GM03348 (cell line): ENCODE results near the gene TBC1D9B.

ENCODE experiments used
- DNase-seq: peaks from one replicate; pipeline ENCODE4 v3.0.0; 2012; ENCODE audit warnings: low spot score

The TBC1D9B gene

DNA sequence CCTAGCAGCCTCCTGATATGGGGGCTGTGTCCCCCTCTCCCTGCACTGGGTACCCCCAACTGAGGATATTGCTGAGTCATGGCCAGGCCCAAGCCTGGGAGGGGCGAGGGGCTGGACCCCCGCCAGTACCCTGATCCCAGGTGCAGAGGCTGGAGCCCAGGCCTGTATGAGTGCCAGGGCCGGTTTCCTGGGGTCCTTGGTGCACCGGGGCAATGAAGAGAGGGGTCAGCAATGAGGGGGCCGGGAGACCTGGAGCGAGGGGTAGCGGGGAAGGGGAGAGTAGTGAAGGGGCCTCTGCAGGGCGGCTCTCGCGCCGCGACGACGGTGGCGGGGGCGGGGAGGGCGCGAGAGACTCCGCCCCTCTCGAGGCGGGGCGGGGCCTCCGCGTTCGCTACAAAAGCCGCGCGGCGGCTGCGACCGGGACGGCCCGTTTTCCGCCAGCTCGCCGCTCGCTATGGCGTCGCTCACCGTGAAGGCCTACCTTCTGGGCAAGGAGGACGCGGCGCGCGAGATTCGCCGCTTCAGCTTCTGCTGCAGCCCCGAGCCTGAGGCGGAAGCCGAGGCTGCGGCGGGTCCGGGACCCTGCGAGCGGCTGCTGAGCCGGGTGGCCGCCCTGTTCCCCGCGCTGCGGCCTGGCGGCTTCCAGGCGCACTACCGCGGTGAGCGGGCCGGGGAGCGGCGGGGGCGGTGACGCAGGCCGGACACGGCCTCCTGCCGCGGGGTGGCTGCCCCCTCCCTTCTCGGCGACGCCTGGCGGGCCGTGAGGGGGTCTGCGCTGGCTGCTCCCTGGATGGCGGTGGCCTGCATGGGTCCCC is 87.0 kb downstream of the TBC1D9B start, which contains the start of gene SQSTM1:
TSS of gene SQSTM1 (plus strand) at position 423 of the 815 bp plus-strand sequence. CDS start at position 455, 32 bp downstream.
- peak; percentile 95 for DNase-seq

DNA sequence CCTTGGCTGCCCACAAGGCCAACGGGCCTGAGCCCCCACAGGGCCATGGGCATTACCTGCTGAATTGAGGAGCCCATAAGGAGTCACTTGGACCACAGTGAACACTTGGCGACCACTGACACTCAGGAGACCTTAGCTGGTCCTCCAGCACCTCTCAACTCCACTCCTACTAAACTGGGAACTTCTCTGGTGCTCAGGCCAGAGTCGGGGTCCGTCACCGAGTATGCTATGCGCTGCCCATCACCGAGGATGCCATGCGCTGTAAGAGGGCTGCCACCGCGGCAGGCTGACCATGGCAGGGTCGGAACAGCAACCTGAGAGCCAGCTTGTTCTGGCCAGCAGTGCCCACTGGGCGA is 87.6 kb downstream of the TBC1D9B start:
- no peak for DNase-seq

DNA sequence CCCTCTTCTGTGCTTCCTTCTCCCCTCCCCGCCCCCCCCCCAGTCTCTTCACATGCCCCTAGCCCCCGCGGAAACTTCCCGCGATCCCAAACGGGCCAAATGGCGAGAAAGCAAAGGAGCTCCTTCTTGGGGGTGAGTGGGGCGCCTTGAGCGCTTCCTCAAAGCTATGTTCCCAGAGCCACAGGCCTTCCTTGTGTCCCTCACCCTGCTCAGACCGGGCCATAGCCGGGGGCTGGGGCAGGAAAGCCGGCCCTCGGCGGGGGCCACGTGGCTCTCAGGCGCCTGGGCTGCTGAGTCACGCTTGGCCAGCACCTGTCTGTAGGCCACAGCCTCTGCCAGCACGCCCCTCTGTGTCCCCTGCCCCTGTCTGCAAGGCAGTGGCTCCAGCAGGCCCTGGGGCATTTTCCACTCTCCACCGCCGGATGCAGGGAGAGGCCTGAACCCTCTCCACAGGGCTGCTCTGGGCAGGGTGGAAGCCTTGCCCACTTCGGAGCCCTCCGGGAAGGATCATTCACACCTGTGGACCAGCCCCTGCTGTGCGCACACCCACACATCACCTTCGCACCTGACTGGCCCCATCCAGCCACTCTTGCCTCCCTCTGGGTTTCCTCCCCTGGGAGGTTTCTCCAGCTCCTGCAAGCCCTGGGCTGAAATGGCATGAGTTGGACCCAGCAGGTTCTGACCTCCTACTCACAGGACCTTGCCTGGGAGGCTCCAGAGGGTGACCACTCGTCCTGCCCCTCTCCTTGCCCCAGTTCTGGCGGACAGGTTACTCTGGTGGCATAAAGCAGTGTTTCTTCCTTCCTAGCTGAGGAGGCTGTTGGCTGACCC is 88.2 kb downstream of the TBC1D9B start:
- peak; percentile 74 for DNase-seq

DNA sequence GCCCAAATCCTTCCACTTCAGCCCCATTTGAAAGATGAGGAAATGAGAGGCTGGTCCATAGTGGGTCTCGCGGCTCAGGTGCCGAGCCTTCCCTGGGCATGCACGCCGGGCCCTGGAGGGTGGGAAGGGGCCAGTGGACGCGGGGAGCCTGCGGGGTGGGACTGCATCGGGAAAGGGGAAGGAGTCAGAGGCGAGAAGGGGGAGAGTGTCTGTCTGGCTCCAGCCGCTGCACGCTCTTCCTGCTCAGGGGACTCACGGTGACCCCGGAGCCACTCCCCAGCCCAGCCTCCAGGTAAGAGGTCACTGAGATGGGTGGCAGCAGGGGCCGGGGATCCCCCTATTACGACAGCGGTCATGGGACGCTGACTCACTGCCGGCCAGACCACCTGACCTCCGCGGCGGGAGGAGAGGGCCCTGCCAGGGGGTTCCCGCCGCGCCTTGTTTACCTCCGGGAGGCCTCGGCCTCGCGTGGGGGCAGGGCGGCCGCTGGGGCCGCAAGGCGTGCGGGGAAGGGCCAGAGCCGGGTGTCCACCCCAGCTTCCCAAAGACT is 88.9 kb downstream of the TBC1D9B start:
- peak; percentile 96 for DNase-seq

DNA sequence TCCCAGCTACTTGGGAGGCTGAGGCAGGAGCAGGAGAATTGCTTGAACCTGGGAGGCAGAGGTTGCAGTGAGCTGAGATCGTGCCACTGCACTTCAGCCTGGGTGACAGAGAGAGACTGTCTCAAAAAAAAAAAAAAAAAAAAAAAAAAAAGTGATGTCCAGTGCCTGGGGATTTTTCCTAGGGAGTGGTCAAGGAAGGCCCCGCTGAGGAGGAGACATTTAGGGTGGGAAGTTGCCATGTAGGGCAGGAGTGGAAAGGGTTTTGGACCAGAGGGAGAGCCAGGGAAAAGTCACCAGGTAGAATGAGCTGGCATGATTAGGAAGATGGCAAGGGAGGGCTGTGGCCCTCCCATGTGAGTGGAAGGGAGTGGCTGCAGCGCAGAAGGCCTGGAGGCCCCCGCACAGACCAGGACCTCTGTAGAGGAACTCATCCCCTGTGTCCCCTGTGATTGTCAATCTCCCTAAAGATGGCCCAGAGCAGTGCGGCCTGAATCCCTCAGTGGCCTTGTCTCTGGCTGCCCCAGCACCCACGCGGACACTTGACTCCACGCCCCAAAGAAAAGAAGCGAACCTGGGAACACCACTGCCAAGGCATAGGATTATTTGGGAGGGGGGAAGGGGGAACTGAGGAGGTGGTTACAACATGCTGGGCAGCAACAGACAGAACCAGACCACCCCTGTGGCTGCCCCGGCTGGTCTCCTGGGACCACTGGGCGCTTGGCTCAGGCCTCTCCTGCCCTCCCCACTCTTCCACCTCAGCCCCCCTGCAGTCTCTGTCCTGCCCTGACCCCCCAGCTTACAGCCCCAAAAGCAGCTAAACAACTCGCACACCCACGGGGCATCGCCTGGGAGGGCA is 89.6 kb downstream of the TBC1D9B start:
- DNase-seq = no peak

DNA sequence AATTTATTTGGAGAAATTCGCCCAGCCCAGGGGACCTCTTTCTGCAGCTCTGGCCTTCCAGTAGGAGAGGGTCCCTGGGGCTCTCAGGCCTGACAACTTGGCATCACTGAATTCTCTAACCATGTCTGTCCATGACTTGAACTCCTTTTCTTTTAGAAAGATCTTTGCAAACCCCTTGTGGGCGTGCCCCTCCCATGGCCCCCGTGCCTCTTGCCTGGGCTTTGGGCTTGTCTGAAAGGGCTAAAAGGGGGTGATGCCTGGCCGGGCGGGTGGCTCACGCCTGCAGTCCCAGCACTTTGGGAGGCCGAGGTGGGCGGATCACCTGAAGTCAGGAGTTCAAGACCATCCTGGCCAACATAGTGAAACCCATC is 90.2 kb downstream of the TBC1D9B start:
- no peak for DNase-seq

DNA sequence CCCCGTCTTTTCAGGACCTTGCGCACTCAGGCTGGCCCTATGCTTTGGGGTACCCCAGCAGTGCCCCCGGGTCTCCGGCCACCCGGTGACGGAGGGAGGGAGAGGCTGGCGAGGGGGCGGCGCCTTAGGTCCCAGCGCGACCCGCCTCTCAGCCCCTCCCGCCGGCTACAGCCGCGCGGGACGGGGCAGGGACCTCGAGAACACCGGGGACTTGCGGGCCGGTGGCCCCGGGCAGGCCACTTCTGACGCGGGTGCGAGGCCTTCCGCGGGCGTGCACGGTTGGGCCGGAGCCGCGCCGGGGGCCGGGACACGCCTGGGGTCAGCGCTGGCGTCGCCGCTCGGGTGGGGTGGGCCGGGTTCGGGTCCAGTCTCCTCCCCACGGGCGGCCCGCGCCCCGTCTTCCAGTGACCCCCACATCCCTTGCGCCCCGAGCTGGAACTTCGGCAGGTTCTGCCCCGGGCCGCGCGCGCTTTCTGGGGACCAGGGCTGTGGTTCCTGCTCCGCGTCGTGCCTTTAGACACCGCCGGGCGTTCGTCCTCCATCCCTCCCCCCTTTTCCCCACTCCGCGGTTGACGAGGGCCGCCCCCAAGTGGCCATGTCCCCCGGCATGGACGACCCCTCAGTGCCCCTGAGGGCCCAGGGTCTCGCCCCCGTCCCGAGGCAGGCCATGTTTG is 90.8 kb downstream of the TBC1D9B start:
- DNase-seq = peak; percentile 60

DNA sequence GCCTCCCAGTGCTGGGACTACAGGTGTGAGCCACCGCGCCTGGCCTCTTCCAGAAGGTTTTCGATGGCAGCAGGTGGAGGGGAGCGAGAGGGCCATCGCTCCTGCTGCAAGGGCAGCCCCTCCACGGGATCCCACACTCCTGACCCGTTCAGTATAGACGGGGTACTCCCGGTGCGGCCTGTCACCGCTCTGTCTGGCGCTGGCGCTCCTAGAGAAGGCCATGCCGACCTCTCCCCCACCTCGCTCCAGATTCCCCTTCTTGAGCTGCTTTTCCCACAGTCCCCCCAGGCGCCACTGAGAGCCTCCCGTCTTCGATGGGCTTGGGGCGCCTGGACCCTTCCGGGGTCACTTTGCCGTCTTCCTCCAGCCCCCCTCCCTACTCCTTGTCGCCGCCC is 91.3 kb downstream of the TBC1D9B start:
- DNase-seq = no peak

DNA sequence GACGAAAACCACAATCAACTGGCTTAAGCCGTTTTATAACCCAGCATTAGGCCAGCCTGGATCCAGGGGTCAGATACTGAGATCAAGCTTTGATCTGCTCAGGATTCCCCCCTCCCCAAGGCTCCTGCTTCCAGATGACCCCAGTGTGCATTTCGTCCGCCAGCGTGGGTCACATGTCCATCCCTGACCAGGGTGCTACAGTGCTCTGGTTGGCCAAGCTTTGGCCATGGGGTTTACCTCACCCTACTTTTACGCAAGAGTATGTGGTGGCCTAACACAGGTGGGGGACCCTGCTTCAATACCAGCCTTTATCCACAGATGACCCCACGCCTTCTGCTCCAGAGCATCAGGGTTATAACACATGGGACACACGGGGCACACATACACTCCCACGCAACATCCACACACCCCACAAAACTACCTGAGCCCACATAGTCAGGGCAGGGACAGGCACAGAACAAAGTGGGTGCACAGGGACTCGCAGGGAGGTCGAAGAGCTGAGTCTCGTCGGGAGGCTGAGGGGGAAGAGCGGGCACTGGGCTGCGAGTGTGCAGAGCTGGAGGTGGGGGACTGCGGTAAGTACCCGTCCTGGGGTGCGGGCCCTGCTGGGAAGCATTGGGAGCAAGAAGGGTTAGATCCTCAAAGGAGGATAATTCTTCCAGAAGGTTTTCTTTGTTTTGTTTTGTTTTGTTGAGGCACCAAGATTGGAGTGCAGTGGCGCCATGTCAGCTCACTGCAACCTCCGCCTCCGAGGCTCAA is 92.0 kb downstream of the TBC1D9B start:
- no peak for DNase-seq

DNA sequence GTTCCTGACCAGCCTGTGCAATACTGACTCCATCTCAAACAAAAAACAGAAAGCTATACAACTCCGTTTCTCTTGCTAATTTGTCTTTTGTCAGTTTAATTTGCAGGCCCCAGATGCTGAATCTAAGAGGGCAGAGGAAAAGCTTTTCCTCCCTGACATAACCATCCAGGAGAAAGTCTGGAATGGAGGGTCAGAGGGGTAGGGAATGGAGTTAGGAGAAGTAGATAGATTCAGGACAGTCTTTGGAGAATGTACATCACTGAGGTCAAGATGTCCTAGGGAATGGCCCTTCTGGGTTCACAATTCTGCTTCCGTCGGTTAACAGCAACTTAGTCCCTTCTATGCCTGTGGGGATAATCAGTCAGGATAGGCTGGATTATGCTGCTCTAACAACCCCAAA is 93.6 kb downstream of the TBC1D9B start:
- DNase-seq = no peak

DNA sequence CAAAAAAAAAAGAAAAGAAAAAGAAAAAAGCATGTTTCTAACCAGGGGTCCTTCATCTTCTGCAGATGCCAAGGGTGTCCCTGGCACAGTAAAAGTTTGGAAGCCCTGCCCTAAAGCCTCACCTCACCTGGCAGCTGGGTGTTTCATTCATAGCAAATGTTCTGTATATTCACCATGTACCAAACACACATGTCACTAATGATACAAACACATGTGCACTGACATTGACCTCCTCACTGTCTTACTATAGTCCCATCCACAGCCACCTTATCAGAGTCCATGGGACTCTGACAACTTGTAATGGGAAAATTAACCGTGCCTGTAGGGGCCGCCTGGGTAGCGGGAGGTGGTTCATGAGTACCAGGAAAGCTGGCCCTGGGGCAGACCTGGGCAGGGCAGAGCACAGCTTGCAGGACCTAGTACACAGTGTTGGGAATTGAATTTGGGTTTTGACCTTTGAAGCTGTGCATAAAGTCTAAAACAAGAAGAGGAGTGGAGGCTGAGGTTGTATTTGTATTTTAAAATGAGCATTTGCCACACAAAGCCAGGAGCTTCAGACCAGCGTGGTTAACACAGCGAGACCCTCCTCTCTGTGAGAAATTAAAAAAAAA is 94.6 kb downstream of the TBC1D9B start:
- no peak for DNase-seq

DNA sequence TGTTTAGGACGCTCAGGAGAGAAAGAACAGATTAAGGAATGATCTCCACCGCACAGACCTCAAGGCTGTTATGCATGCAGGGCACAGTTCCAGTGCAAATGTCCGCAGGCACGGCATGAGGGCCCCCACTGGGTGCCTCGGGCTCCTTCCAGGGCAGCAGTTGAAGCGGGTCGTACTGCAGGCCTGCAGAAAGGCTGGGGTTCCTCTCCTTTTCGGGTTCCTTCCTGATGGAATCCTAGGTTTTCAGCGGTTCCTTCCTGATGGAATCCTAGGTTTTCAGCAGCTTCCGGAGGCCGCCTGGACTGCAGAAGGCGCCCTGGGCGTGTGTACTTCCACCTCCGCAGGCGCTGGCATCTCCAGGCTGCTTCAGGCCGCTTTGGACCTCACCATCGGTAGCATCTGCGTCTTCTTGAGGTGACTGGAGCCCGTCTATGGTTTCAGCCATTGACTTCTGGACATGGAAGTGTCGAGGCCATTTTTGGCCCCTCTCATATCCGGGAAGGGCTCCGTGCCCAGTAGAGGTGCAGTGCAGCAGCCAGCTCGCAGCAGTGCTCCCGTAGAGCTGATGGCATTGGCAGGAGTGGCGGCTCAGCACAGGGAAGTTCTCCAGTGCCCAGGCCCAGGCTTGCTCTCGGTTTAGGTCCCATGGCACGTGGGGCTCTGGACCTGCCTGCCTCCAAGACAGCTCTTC is 95.4 kb downstream of the TBC1D9B start:
- DNase-seq = no peak
